ENCODE measurements around the gene UGT1A3.

Gene UGT1A3

GRCh38 chr2:233807966-233808935 lies 79.4 kb downstream of the UGT1A3 start:
- no peak overlapping the region for H3K4me3 ChIP-seq (ENCODE audit: low read depth, low read length)
- TF ChIP-seq CTCF (conservative IDR thresholded peaks at IDR 0.05; ENCODE audit: low read depth, low read length): no peak
- no peak for DNase-seq (ENCODE audit: low read depth)

- TF ChIP-seq CTCF (conservative IDR thresholded peaks at IDR 0.05; ENCODE audit: low read depth, low read length): no peak
- no peak for DNase-seq (ENCODE audit: low read depth)
- no peak overlapping the region for H3K4me3 ChIP-seq (ENCODE audit: low read depth, low read length)
Measured at GRCh38 chr2:233810385-233810784, 81.5 kb downstream of the UGT1A3 start.

- no peak overlapping the region for H3K4me3 ChIP-seq (ENCODE audit: low read depth, low read length)
- no peak for TF ChIP-seq CTCF (conservative IDR thresholded peaks at IDR 0.05; ENCODE audit: low read depth, low read length)
- no peak for DNase-seq (ENCODE audit: low read depth)
Measured at GRCh38 chr2:233811087-233811486, 82.2 kb downstream of the UGT1A3 start.

- H3K4me3 ChIP-seq (ENCODE audit: low read depth, low read length): no peak overlapping the region
- TF ChIP-seq CTCF (conservative IDR thresholded peaks at IDR 0.05; ENCODE audit: low read depth, low read length): no peak
- no peak for DNase-seq (ENCODE audit: low read depth)
Measured at GRCh38 chr2:233811732-233812131, 82.9 kb downstream of the UGT1A3 start.

- no peak for TF ChIP-seq CTCF (conservative IDR thresholded peaks at IDR 0.05; ENCODE audit: low read depth, low read length)
- no peak for DNase-seq (ENCODE audit: low read depth)
Measured at GRCh38 chr2:233813236-233814055, 84.6 kb downstream of the UGT1A3 start.

GRCh38 chr2:233814056-233814835 lies 85.4 kb downstream of the UGT1A3 start:
- H3K4me3 ChIP-seq (ENCODE audit: low read depth, low read length): no peak overlapping the region
- TF ChIP-seq CTCF (conservative IDR thresholded peaks at IDR 0.05; ENCODE audit: low read depth, low read length): no peak
- DNase-seq (ENCODE audit: low read depth): peak; percentile 20

More at GRCh38 chr2:233813236-233814055, 84.6 kb downstream of the UGT1A3 start:
- no peak overlapping the region for H3K4me3 ChIP-seq (ENCODE audit: low read depth, low read length)
